Measurements from ENCODE around the gene AFF1.

The AFF1 gene

DNA sequence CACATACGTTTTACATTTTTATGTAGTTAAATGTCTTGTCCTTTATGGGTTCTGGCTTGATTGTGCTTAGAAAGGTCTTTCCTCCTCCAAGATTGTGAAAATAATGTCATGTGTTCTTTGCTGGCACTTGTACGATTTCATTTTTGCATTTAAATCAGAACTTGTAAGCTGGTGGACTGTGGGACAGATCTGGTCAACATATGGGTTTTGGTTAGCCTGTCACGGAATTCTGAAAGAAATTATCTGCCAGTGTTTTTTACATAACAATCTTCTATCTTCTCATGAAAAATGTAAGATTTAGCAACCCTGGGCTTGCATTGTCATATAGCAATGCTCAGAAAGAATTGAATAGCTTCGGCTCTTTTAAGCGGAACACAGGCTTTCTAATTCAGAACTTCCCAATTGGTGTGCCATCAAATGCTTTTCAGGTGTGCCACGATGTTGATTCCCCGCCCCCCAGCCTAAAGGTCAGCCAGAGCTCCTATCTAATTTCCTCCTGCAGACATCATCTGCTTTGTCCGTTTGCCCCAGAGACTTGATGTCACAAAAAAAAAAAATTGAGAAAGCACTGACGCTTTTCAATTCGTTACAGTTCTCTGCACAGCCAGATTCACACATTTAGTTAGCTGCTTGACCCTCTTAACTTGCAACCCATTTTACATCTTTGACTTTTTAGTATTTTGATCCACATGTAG is 16.2 kb downstream of the AFF1 start:
- DNase-seq: no peak

DNA sequence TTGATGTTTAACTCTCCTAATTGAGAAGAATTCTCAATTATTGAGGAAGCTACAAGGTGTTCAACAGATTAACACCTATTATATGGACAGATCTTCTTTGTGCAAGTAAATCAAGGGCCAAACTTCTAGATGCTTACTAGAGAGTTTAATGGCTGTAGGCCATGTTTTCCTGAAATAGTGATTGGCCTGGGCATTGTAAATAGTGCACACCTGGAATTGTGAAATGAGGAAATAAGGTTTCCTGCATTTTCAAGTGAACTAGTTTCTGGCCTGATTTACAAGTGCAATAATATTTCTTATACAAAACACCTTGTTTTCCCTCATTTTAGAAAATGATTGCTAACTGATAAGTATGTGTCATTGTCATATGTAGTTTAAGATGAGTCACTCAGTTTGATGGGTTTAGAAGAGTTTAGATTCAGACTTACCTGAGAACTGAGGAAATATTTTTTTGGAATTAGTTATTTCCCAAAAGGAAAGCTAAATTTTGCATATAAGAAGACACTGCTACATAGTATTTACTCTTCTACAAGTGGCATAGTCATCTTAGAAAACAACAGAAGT is 21.2 kb downstream of the AFF1 start:
- DNase-seq: no peak

DNA sequence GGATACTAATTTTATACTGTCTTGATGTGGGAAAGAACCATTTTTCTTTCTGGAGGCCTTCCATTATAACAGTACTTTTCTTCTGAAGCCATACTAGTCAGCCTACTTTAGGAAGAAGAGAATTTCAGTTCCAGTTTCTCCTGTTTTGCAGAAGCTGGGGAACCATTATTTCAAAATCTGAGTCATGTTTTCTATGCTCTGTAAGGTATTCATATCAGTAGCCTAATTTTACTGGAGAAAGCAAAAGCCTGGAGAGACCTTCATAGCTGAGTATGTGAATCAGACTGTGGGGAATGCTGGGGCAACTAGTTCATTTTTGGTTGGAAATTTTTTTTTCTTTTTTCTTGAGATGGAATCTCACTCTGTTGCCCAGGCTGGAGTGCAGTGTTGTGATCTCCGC is 22.4 kb downstream of the AFF1 start:
- no peak for DNase-seq

DNA sequence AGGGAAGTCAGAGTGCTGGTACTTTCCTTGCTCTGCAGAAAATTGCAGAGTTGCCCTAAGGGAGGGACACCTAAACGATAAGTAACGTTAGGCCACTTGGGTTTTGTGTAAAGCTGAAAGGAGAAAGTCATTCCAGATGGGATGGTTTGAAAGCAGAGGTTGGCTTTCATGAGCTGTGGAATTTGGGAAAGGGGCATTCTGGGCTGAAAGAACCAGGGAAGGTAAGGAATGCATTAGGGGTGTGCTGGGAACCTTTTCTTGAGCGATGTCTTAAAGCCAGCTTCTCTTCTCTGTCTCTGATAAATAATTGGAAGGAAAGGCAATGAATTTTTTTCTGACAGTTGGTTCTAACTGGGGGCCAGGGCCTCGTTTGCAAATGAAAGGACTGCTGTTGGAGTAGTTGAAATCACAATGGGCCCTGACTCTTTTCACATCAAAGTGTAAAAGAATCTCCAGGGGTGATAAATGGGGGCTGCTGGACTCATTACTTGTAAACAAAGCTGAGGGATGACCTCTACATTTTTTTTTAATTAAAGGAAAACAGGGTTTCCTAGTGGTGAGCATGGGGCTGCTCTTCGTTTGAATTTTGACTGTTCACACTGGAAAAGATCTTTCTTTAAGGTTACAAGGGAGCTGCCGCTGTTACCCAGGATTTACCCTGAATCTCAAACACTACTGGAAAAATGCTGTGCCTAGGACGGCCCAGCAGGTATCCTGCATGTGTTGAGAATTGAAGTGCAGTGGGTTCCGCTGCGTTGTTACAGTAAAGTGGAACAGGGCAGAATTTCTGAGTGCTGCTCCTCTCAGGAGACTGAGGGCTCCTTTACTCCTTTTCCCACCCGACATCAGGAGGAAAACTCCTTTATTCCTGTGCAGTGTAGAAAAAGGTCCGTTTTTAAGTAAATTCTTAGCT is 25.0 kb downstream of the AFF1 start:
- no peak for DNase-seq

DNA sequence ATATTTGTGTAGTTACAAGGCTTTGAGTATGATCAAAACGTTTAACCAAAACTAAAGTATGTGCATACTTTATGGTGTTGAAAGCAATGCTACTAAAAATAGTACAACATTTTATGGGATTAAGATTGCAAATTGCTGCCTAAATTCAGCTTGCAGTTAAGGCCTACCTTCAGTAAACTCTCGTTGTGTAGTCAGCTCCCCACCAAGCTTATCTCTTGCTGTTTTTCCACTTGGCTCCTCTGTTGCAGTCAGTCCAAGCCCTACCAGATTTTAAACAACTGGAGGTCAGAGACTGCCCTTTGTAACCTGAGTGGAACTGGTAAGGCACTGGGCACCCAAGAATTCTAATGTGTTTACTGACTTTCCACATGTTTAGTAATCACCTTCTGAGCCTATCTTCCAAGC is 25.7 kb downstream of the AFF1 start:
- no peak for DNase-seq

DNA sequence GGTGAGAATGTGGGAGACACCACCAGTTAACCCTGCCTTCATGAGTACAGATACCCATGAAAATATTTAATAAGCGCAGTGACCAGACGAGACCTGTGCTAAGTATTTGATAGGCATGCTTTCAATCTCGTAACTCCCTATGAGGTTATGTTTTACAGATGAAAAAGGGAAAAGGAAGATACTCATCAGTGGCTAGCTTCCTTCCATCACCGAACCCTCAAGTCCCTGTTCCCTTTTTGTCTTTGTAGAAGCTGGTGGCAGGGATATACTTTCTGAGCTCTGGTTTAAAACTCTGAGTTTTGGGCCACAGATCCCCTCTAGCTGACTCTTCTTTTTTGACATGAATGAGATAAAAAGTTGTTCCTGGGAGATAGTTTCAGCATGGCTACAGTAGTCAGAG is 26.3 kb downstream of the AFF1 start:
- no peak for DNase-seq

DNA sequence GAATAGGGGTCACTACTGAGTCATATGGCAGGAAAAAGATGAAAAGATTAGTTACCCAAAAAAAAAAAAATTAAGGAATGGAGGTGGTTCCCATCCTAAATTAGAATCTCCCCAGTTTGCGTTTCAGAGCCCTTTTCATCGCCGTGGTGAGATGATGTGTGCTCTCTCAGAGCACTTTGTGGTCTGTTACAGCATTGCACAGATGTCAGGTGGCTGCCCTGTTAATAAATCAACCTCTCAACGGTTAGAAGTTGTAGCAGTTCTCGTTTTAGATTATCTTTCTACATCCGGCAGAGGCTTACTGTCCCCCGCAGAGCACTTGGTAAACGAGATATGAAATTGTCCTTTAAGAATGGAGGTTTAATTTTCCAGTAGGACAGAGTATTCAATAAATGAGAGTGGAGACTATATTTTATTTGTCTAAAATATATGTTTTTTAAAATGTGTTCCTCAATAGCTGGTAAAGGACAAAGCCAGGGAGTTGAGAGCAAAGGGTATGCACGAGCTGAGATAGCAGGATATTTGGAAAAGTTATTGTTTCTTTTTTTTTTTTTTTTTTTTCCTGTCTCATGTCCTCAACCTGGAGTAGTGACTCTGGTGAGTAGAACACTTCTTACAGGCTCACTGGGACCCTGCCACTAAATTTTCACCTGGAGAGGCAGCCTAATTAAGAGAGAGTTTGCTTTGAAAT is 26.9 kb downstream of the AFF1 start:
- no peak for DNase-seq

DNA sequence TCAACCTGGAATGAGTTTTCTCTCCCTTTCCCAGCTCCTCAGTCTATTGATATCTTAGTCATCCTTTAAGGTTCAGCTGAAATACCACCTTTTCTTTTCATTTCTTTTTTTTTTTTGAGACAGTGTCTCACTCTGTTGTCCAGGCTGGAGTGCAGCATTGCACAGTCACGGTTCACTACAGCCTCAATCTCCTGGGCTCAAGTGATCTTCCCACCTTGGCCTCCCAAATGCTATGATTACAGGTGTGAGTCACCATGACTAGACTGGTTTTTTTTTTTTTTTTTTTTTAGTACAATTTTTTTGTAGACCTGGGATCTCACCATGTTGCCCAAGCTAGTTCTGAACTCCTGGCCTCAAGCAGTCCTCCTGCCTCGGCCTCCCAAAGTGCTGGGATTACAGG is 28.9 kb downstream of the AFF1 start:
- DNase-seq: no peak

DNA sequence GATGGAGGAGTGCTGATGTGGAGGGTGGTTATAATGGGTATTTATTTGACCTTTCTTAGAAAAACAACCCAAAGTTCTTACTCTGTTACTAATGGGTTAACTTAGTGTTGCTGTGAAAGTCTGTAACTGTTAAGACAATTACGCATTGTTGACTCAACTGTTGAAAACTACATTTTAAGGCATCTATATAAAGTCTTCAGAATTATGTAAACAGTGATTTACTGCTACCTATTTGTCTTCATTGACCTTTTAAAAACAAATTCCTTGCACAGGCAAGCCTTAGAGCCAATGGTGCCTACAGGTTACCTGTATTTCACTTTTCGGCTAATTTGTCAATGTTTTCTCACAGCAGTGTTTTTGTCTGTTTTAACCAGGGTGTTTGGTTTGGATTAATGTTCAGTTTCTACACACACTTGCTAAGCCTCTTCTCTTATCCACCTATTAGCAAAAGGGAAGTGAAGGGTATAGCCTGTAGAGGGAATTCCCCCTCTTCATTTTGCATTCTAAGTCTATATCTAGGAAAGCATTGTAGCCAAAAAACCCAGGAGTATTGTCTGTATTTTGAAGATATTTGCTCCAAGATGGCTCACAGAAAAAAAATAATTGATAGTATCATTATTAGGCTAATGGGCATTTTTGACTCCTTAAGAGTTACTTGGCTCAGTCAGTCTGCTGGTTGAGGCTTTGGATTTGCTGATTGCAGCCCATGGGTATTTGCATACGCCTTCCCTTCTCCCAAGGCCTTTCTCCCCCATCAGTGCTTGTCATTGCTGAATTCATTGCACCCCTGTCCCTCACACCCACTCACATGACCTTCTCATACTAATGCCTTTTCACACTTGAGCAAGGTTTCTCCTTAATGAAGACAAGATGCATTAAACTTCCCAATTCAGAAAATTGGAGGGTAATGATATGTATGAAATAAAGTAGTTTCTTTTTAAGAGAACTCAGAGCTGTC is 30.5 kb downstream of the AFF1 start:
- no peak for DNase-seq

DNA sequence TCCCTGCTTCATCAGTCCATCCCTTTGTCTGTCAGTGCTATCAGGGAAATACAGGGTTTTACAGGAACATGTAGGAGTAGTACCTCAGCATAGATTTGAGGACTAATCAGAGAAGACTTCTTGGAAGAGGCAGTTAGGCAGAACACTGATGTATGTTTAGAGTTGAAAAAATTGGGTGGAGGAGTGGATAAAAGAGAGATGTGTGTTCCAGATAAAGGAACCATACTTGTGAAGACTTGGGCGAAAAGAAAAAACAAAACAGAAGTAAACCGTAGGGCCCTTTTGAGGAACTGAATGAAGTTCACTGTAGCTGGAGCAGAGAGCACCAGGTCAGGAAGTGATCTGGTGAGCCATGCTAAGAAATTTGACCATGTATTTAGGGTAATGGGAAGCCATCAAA is 32.3 kb downstream of the AFF1 start:
- no peak for DNase-seq

DNA sequence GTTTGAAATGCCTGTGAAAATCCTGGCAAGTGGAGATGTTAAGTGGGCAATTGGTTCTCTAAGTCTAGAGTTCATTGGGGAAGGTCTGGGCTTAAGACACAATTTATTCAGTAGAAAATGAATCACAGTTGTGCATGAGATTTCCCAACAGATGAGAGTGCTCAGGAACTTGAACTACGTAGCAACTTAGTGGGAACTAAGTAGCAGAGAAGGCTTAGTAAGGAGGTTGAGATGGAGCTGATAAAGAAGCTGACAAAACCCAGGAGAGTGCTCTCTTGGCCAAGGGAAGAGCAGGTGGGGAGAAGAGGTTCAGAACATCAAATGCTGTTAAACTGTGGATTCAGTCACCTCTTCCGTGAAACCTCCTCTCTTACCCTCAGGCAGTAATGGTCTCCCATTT is 33.0 kb downstream of the AFF1 start:
- DNase-seq: no peak

DNA sequence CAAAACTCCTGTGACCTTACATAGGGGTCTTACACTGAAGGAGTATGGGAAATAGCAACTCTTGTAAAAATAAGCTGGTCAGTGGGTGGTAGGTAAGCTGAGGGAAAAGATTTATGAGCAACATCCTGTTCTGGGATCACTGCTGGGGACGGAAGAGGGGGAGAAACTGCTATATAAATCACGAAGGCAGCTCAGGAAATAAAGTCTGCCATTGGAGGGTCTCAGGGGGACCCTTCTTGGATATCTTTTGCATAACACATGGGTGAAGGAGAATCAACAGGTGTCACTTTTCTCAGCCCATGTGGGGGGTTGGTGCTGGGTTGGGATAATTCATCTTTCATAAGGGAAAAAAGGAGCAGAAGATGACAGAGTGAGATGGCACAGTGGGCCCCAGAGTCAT is 33.7 kb downstream of the AFF1 start:
- DNase-seq: no peak

DNA sequence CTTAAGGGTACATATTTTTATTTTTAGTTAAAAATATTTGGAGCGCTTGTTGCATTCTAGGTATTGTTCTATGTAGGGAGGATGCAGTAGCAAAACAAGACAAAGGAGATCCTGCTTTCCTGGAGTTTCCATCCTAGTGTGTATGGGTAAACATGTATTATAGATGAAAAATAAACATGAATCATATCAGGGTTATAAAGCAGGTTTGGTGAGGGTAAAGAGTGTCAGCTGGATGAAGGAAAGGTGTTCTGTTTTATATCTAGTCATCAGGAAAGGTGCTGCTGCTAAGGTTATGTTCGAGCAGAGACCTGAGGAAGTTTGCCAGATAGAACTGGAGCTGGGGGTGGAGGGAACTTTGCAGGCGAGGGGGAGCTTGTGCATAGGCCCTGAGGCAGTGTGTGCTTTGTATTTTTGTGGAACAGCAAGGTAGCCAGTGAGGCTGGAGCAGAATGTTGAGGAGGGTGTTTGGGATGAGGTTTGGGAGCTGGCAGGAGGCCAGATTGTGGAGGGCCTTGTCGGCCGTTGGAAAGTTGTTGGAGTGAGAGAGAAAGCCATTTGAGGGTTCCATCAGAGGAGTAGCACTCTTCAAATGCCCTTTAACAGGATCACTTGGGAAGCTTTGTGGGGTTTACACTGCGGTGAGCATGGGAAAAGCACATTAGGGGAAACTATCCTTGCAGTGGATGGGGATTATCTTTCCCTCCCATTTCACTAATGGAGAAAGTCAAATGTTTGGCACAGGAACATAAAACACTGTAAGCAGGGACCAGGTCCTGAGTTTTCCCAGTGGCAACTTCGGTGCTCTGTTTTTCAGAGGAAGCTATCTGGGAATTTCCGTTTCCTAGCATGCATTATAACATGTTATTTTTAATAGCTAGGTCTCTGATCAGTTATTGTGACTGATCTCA is 35.9 kb downstream of the AFF1 start:
- no peak for DNase-seq

DNA sequence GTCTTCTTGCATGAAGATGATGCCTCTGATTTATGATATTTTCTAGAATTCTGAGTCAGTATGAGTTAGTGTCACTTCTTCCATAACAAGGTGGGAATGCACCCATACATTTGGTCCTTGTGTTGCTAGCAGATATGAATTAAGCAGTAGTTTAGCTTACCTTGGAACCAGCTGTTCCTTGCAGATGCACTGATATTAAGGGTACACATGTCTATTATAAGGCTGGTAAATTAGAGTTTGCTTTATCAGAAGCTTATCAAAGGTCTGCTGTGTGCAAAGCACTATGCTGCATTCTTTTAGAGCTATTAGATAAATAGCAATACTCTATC is 36.5 kb downstream of the AFF1 start:
- DNase-seq: no peak

DNA sequence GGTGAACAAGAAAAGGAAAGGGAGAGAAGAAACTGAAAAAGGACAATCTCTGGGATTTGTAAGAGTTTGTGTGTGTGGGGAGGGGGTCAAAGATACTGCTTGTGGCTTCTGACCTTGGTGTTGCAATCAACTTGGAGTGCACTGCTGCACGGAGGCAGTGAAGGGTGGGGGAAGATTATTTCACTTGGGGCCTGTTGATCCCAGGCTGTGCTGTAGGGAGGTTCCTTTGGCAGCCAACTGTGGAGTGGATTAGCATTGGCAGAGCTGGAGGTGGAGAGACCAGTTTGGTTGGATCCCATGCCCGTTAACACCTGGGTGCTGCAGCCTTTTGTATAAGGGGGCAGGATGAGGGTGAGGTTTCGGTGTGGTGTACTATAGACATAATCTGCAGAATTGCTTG is 38.2 kb downstream of the AFF1 start:
- no peak for DNase-seq

DNA sequence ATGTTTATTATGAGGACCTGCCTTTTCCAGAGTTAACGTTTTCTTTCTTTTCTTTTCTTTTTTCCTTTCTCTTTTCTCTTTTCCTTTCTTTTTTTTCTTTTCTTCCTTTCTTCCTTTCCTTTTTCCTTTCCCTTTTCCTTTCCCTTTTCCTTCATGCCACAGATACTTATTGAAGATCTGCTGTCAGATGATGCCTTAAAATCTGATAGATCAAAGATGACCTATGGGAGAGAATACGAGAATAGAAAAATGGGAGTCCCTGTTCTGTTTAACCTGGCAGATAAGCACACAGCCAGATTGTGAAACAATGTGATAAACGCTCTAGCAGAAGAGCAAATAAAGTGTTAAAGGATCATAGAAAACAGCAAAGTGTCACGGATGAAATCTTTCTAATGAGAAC is 38.9 kb downstream of the AFF1 start:
- no peak for DNase-seq

DNA sequence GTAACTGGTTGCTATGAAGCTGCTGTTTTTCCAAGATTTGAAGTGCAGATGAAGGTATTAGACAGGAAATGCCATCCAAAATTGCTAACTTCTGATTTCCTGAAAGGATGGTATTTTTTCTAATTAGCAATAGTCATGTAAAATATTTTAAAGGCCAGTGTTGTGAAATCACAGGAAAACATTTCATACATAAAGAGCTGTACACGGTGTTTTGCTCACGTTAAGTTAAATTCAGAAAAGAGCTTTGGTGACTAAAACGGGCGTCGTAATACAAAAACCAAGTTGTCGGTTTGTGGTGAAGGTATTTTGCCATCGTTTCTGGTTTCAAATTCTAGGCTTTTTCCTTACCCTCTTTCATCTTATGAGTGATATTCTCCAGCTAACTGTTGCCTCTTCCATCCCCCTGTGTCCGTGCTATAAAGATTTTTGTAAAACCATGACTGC is 39.8 kb downstream of the AFF1 start:
- DNase-seq: no peak

DNA sequence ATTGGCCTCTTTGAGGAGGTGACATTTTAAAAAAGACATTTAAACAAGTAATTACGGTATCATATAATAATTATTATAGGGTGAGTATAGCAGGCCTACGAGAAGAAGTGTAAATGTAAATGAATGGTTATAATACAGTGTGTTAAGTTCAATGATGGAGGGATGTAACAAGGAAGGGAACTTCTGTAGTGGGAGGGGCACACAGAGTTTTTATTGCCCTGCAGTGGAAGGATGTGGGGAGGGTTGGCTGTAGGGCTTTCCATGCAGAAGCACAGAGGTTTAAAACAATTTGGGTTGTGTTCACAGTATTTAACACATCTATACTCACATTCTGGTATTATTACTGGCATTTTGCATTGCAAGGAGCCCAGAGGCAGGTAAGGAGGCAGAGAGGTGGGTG is 41.1 kb downstream of the AFF1 start:
- no peak for DNase-seq

DNA sequence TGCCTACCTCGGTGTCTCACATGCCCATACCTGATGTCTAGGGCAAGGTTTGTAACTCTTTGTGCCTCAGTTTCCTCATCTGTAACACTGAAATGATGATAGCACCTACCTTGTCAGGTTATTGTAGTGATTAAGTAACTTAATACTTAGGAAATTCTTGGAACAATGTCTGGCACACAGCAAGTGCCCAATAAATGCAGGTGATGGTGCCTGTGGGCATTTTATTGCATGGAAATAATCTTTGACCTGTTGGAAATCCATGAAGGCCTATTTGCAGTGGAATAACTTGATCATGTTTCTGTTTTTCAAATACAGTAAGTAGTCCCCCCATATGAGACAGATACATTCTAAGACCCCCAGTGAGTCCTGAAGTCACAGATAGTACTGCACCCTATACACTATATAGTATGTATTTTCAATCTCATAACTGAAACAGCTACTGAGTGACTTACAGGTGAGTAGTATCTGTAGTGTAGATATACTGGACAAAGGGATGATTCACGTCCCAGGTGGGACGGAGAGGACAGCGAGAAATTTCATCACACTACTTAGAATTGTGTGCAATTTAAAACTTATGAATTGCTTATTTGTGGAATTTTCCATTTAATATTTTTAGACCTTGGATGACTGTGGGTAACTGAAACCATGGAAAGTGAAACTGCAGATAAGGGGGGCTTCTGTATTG is 42.1 kb downstream of the AFF1 start:
- DNase-seq: no peak

DNA sequence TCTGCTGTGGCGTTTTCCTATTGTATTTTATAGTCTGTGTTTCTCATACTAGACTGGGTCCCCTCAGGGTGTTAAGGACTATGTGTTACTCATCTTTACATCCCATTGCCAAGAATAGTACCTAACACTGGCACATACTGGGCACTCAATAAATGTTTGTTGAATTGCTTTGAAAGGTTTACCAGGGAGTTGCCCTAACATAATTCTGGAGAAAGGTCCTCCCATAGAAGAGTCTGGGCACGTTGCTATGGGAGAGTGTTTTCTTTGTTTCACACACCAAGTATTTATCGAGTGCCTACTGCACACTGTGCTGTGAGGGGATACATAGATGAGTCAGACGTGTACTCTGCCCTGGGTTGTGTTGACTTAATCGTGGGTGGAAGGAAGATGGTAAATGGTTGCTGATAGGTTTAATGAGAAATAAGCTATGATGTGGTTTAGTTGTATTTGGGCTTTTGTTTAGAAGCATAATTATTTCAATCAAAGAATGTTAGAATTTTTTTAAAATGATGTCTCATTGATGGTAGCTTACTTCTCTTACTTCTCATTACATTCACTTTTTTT is 42.9 kb downstream of the AFF1 start:
- DNase-seq: peak; percentile 8

Data from NCI-H446 treated with DMSO at 0.1 percent for 48 hours (cell line).